Transverse colon (tissue), 4 donors: ENCODE measurements around the gene NELL2. TPM values are rescaled to one million over a fixed set of nuclear protein-coding genes. Genes with fewer than 3 reads are reported as not detected.

Experiments used
- DNase-seq: peaks from one replicate; pipeline ENCODE4 v3.0.0-alpha.2; 2019
- H3K27ac ChIP-seq, 4 donors: fragments of 200-600 bp; sonication (generic); 2 replicates each; pipeline ENCODE4 v1.5.1; 2016 to 2018; ENCODE audit warnings: inconsistent platforms in 4 of 4
- H3K27me3 ChIP-seq: fragments of 200-600 bp; sonication (generic); 2 replicates; pipeline ENCODE4 v1.5.1; 2017; ENCODE audit warnings: inconsistent platforms
- H3K36me3 ChIP-seq, 4 donors: fragments of 200-600 bp; sonication (generic); 2 replicates each; pipeline ENCODE4 v1.5.1; 2017 to 2019; ENCODE audit warnings: inconsistent platforms in 4 of 4
- H3K4me1 ChIP-seq, 4 donors: fragments of 200-600 bp; sonication (generic); 2 replicates each; pipeline ENCODE4 v1.5.1; 2017 to 2020; ENCODE audit warnings: inconsistent platforms in 4 of 4
- H3K4me3 ChIP-seq, 4 donors: fragments of 200-600 bp; sonication (generic); 1 replicate in 1 of 4; 2 replicates in 3 of 4; pipeline versions ENCODE4 v1.5.1 to v1.6.1; 2017 to 2019; ENCODE audit warnings: inconsistent platforms in 4 of 4
- H3K9me3 ChIP-seq, 2 donors: fragments of 200-600 bp; sonication (generic); 2 replicates each; pipeline ENCODE4 v1.5.1; 2017 to 2019; ENCODE audit warnings: inconsistent platforms in 2 of 2
- EP300 ChIP-seq: sonication (generic); formaldehyde crosslinking; IDR thresholded peaks from one replicate; pipeline ENCODE4 v1.6.1; 2017; ENCODE audit warnings: antibody characterized with exemption, low read depth
- POLR2A ChIP-seq: fragments of 450-650 bp; IDR thresholded peaks from one replicate; pipeline ENCODE4 v1.6.1; 2016; ENCODE audit warnings: antibody characterized with exemption, mild to moderate bottlenecking, moderate library complexity
- POLR2AphosphoS5 ChIP-seq, 3 donors: sonication (generic); formaldehyde crosslinking; IDR thresholded peaks; one replicate each; pipeline ENCODE4 v1.6.1; 2016; ENCODE audit warnings: antibody characterized with exemption in 3 of 3
- WGBS, 2 donors: methylation state at CpG; one replicate each; pipeline ENCODE4 v1.1.5; 2018; ENCODE audit warnings: low coverage in 1 of 2; 5-methylcytosine and 5-hydroxymethylcytosine counted together
- in situ Hi-C, 4 donors: fragments of 200-750 bp; cut with MboI; loops; one replicate each; pipeline versions ENCODE4 v1.15.0 to v1.15.1; 2017; ENCODE audit warnings: low sequenced_read_pairs in 3 of 4, low pct_ligation_motif_present in 1 of 4, low pct_unique_long_range_greater_than_20kb in 1 of 4
- intact Hi-C: fragments of 100-400 bp; cut with DNase I; formaldehyde crosslinking; loops from one replicate; pipeline ENCODE4 v1.15.1; 2023; ENCODE audit warnings: low total_unique reads
- total RNA-seq, 4 donors: library from RNA; depleted of rRNA; stranded (reverse); fragments of >200 nt; gene quantifications; one replicate each; pipeline ENCODE4 v1.1.0, GENCODE V29; 2016
- TF ChIP-seq, protein P1 (sequence below), 5 experiments: fragments of 200-600 bp in 3 of 5; fragments of 450-650 bp in 2 of 5; sonication (generic) in 3 of 5; IDR thresholded peaks; 1 replicate in 2 of 5; 2 replicates in 3 of 5; pipeline ENCODE4 v1.5.1; 2016 to 2017; ENCODE audit warnings: antibody characterized with exemption in 5 of 5, inconsistent platforms in 3 of 5, mild to moderate bottlenecking in 2 of 5, moderate library complexity in 1 of 5

NELL2 gene
- total RNA-seq, 4 donors from 2014 or later: 1.4 to 10.5 (median 9.5) TPM

DNA sequence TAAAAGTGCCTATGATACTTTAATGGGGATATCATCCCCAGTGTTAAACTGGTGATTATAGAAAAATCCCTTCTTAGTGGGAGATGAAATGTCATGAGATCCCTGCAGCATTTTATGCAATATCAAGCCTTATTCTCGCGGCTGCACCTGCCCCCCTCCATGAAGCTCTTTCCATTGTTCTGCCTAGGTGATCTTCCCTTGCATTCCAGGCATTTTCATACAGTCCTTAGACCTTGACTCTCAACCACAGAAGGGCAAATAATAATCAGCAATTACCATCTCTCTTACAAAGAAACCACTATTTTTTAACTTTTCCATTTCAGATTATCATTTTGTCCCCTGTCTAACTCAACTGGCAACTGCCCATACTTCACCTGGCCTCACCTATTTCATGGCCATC, 352.3 kb downstream of the NELL2 start:
- Histone ChIP-seq H3K4me3 (no peak overlapping the region), H3K4me1 (no peaks in the 10 kb centered on the region), H3K27ac (no peak overlapping the region), H3K36me3 (no peaks in the 10 kb centered on the region), H3K9me3 (no peaks in the 10 kb centered on the region), H3K27me3 (no peaks in the 10 kb centered on the region)
- intact Hi-C loops (no loop called here), in situ Hi-C loops (no loop called here)
- no peak for DNase-seq
- TF ChIP-seq POLR2AphosphoS5 (IDR thresholded peaks at IDR 0.05): no peak
- no peak for TF ChIP-seq POLR2A
- WGBS, 2 donors: 88 to 91% methylated on average over 2 of the region's 2 CpGs

GRCh38 chr12:44521702-44522101, 354.4 kb downstream of the NELL2 start:
- DNase-seq: no peak
- no peaks in the 10 kb centered on the region for H3K36me3 ChIP-seq
- H3K27me3 ChIP-seq: no peaks in the 10 kb centered on the region
- in situ Hi-C loops: no loop called here
- H3K27ac ChIP-seq: no peak overlapping the region
- intact Hi-C loops: no loop called here
- no peak overlapping the region for H3K4me3 ChIP-seq
- TF ChIP-seq, protein P1, sequence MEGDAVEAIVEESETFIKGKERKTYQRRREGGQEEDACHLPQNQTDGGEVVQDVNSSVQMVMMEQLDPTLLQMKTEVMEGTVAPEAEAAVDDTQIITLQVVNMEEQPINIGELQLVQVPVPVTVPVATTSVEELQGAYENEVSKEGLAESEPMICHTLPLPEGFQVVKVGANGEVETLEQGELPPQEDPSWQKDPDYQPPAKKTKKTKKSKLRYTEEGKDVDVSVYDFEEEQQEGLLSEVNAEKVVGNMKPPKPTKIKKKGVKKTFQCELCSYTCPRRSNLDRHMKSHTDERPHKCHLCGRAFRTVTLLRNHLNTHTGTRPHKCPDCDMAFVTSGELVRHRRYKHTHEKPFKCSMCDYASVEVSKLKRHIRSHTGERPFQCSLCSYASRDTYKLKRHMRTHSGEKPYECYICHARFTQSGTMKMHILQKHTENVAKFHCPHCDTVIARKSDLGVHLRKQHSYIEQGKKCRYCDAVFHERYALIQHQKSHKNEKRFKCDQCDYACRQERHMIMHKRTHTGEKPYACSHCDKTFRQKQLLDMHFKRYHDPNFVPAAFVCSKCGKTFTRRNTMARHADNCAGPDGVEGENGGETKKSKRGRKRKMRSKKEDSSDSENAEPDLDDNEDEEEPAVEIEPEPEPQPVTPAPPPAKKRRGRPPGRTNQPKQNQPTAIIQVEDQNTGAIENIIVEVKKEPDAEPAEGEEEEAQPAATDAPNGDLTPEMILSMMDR (IDR thresholded peaks at IDR 0.05): no peak
- no peak for TF ChIP-seq POLR2AphosphoS5 (IDR thresholded peaks at IDR 0.05)
- TF ChIP-seq POLR2A: no peak
- no peak for TF ChIP-seq EP300
- 78 to 83% methylated on average over 2 to 3 of the region's 3 CpGs for WGBS, 2 donors
- H3K9me3 ChIP-seq: no peaks in the 10 kb centered on the region
- H3K4me1 ChIP-seq: no peaks in the 10 kb centered on the region

DNA sequence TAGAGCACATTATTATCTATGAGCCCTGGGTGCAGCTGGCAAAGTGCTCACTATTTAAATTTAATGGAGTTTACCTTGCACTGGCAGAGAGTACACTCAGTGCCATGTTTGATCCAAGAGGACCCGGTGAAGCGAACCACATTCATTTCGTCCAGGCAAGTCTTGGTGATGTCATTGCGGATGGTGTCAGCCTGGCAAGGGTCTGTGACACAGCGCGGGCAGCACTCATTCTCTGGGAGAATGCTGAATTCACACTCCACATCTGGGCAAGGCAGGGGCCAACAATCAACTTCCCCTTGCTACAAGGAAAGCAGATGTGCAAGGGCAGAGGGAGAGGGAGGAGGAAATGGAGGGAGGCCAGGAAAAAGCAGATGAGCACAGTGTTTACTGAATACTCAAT, 356.2 kb downstream of the NELL2 start:
- Histone ChIP-seq H3K9me3 (no peaks in the 10 kb centered on the region), H3K36me3 (no peaks in the 10 kb centered on the region), H3K4me3 (no peak overlapping the region), H3K27ac (no peak overlapping the region), H3K4me1 (no peaks in the 10 kb centered on the region), H3K27me3 (no peaks in the 10 kb centered on the region)
- TF ChIP-seq, protein P1 (IDR thresholded peaks at IDR 0.05): no peak
- TF ChIP-seq POLR2A (no peak), EP300 (no peak), POLR2AphosphoS5 (IDR thresholded peaks at IDR 0.05) (no peak)
- in situ Hi-C loops: no loop called here
- intact Hi-C loops: no loop called here
- 86 to 90% methylated on average over 4 to 6 of the region's 6 CpGs for WGBS, 2 donors
- no peak for DNase-seq

GRCh38 chr12:44511289-44511688, 364.8 kb downstream of the NELL2 start:
- no peak for DNase-seq

More at GRCh38 chr12:44511289-44511688, 364.8 kb downstream of the NELL2 start:
- Histone ChIP-seq H3K4me3 (no peak overlapping the region), H3K27ac (no peak overlapping the region), H3K9me3 (no peaks in the 10 kb centered on the region), H3K27me3 (no peaks in the 10 kb centered on the region), H3K4me1 (no peaks in the 10 kb centered on the region), H3K36me3 (no peaks in the 10 kb centered on the region)
- in situ Hi-C loops (no loop called here), intact Hi-C loops (no loop called here)
- TF ChIP-seq POLR2AphosphoS5 (IDR thresholded peaks at IDR 0.05): no peak
- TF ChIP-seq, protein P1 (IDR thresholded peaks at IDR 0.05): no peak
- TF ChIP-seq EP300: no peak
- no peak for TF ChIP-seq POLR2A
